ENCODE data around the gene VAV1.

VAV1 gene

DNA sequence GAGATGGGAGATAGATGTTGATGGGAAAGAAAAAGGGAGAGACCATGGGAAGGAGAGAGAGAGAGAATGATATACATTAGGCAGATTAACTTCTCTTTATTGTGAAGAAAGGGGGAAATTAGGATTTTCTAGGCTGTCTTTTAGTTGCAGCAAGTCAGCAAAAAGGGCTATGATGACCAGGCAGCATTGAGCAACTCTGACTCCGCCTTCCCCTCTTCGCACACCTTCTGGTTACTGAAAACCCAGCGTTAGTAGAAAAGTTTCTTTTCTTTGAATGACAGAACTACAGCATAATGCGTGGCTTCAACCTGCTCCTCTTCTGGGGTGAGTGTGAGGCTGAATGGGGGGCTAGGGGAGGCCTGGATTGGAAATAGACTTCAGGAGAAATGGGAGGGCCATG is 114.8 kb downstream of the VAV1 start, which contains the start of gene ADGRE1:
Gene ADGRE1, plus strand, starts transcription at position 264 of the 400 bp plus-strand sequence. Its CDS starts 30 bp downstream, at position 294.
- TF ChIP-seq CTCF (conservative IDR thresholded peaks at IDR 0.05; ENCODE audit: low read depth, low read length), result no peak
- no peak within 1 kb of the TSS for H3K4me3 ChIP-seq (ENCODE audit: low read length)
- no peak for DNase-seq (ENCODE audit: low read depth)

GRCh38 chr19:6888967-6889366 is 116.5 kb downstream of the VAV1 start:
- no peak for DNase-seq (ENCODE audit: low read depth)
- no peak overlapping the region for H3K4me3 ChIP-seq (ENCODE audit: low read length)
- no peak for TF ChIP-seq CTCF (conservative IDR thresholded peaks at IDR 0.05; ENCODE audit: low read depth, low read length)

DNA sequence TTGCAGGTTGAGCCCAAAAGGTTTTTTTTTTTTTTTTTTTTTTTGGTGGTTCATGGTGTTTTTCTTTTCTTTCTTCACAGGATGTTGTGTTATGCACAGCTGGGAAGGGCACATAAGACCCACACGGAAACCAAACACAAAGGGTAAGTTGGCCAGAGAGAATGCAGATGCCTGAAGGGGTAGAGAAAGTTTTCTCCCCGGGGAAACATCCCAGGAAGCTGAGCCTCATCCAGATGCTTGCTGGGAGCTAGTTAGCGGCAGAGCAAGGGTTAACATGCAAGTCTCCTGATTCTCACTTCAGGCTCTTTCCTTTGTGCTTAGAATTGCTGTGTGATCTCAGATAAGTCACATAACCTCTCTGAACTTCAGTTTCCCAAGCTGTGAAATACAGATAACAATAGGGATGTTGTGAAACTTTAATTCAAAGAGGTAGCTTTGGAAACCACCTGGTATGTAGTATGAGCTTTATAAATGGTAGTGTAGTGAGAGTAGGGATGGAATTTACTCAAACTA is 117.9 kb downstream of the VAV1 start:
- no peak for TF ChIP-seq CTCF (conservative IDR thresholded peaks at IDR 0.05; ENCODE audit: low read depth, low read length)
- DNase-seq (ENCODE audit: low read depth), result no peak

GRCh38 chr19:6890938-6891337 is 118.4 kb downstream of the VAV1 start:
- DNase-seq (ENCODE audit: low read depth), result no peak
- H3K4me3 ChIP-seq (ENCODE audit: low read length), result no peak overlapping the region
- no peak for TF ChIP-seq CTCF (conservative IDR thresholded peaks at IDR 0.05; ENCODE audit: low read depth, low read length)

More for the DNA sequence above, 117.9 kb downstream of the VAV1 start:
- H3K4me3 ChIP-seq (ENCODE audit: low read length), result no peak overlapping the region

GRCh38 chr19:6891761-6892385 is 119.4 kb downstream of the VAV1 start:
- no peak overlapping the region for H3K4me3 ChIP-seq (ENCODE audit: low read length)
- TF ChIP-seq CTCF (conservative IDR thresholded peaks at IDR 0.05; ENCODE audit: low read depth, low read length), result no peak
- no peak for DNase-seq (ENCODE audit: low read depth)

DNA sequence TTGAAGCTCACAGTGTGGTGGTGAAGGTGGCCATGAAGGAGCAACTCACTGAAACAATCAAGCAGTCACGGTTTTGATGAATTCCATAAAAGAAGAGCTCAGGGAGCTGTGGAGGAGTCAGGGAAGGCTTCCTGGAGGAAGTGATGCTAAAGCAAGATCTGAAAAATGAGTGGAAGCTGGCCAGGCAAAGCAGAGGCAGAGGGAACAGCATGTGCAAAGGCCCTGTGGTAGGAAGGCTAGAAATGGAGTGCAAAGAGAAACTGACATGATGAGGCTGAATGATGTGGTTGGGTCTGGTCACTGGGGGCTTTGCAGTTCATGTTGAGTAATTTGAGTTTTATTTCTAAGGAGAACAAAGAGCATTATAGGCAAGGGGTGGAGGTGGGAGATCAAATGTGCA is 121.8 kb downstream of the VAV1 start:
- no peak for DNase-seq (ENCODE audit: low read depth)
- no peak overlapping the region for H3K4me3 ChIP-seq (ENCODE audit: low read length)

More for the DNA sequence above, 121.8 kb downstream of the VAV1 start:
- no peak for TF ChIP-seq CTCF (conservative IDR thresholded peaks at IDR 0.05; ENCODE audit: low read depth, low read length)
